Thyroid gland (tissue), 4 donors: ENCODE data around the gene DAB2IP.
A peak's percentile ranks its signal among the peaks of the same experiment; 100 is the strongest.

ENCODE experiments used
- POLR2A ChIP-seq, 2 donors: fragments of 450-650 bp; IDR thresholded peaks; one replicate each; pipeline ENCODE4 v1.6.1; 2017; ENCODE audit warnings: antibody characterized with exemption in 2 of 2, mild to moderate bottlenecking in 2 of 2, moderate library complexity in 1 of 2
- TF ChIP-seq, protein P1 (sequence below), 6 experiments: fragments of 200-600 bp in 3 of 6; fragments of 450-650 bp in 3 of 6; sonication (generic) in 3 of 6; IDR thresholded peaks; one replicate each; pipeline ENCODE4 v1.5.1; 2016 to 2019; ENCODE audit warnings: antibody characterized with exemption in 6 of 6, mild to moderate bottlenecking in 2 of 6, inconsistent platforms in 1 of 6, moderate library complexity in 1 of 6

DNA sequence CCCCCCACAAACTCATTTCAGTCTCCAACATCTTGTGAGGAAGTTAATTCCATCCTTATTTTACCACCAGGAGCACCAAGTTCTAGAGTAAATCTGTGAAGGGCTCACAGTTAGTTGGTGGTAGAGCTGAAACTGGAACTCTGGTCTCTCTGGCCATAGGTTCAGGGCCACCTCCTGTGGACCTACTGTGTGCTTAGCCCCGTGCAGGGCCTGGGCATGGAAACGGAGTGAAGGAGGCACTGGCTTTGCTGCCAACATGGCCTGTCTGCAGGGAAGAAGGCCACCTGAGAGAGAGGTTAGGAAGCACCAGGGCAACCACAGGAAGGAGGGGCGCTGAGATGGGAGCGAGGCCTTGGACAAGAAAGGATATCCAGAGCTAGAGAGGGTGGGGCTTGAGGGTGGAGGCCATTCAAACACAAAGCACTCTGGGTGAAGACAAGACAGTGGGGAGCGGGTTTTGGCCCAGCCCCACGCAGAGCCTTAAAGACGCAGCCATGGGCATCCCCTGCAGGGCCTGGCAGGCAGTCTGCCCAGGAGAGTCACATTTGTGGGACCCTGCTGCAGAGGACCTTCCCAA lies 16.0 kb upstream of the DAB2IP start:
- TF ChIP-seq, protein P1, sequence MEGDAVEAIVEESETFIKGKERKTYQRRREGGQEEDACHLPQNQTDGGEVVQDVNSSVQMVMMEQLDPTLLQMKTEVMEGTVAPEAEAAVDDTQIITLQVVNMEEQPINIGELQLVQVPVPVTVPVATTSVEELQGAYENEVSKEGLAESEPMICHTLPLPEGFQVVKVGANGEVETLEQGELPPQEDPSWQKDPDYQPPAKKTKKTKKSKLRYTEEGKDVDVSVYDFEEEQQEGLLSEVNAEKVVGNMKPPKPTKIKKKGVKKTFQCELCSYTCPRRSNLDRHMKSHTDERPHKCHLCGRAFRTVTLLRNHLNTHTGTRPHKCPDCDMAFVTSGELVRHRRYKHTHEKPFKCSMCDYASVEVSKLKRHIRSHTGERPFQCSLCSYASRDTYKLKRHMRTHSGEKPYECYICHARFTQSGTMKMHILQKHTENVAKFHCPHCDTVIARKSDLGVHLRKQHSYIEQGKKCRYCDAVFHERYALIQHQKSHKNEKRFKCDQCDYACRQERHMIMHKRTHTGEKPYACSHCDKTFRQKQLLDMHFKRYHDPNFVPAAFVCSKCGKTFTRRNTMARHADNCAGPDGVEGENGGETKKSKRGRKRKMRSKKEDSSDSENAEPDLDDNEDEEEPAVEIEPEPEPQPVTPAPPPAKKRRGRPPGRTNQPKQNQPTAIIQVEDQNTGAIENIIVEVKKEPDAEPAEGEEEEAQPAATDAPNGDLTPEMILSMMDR (IDR thresholded peaks at IDR 0.05): peak in 1 of 6 experiments; percentile 0
- TF ChIP-seq POLR2A (IDR thresholded peaks at IDR 0.05): no peak
